SK-N-SH treated with all-trans-retinoic acid at 6 μM for 48 hours (cell line): ENCODE data around the gene TRIM10.

Experiments used
- GLIS3 ChIP-seq: fragments of 250-450 bp; sonication (Bioruptor Pico); IDR thresholded peaks from 2 replicates; pipeline ENCODE4 v1.5.0; 2020; ENCODE audit warnings: mild to moderate bottlenecking, moderate library complexity
- PATZ1 ChIP-seq: fragments of 250-450 bp; sonication (Bioruptor Pico); IDR thresholded peaks from 2 replicates; pipeline ENCODE4 v1.8.0; 2020; ENCODE audit warnings: mild to moderate bottlenecking, moderate library complexity, borderline replicate concordance
- POU6F1 ChIP-seq: fragments of 250-450 bp; sonication (Bioruptor Pico); IDR thresholded peaks from 2 replicates; pipeline ENCODE4 v1.8.0; 2021; ENCODE audit warnings: low read depth, mild to moderate bottlenecking, moderate library complexity, borderline replicate concordance
- RARB ChIP-seq: fragments of 250-450 bp; sonication (Bioruptor Pico); IDR thresholded peaks from 2 replicates; pipeline ENCODE4 v1.8.0; 2021; ENCODE audit warnings: mild to moderate bottlenecking, moderate library complexity
- TSHZ2 ChIP-seq: fragments of 250-450 bp; sonication (Bioruptor Pico); IDR thresholded peaks from 2 replicates; pipeline ENCODE4 v1.5.0; 2020; ENCODE audit warnings: mild to moderate bottlenecking, moderate library complexity
- ZFP3 ChIP-seq: fragments of 250-450 bp; sonication (Bioruptor Pico); IDR thresholded peaks from 2 replicates; pipeline ENCODE4 v1.5.0; 2020; ENCODE audit warnings: mild to moderate bottlenecking, moderate library complexity
- ZFP30 ChIP-seq: fragments of 450-650 bp; formaldehyde crosslinking; IDR thresholded peaks from 2 replicates; pipeline ENCODE4 v1.5.0; 2022; ENCODE audit warnings: mild to moderate bottlenecking, moderate library complexity
- ZNF565 ChIP-seq: fragments of 450-650 bp; formaldehyde crosslinking; conservative IDR thresholded peaks from 2 replicates; pipeline ENCODE4 v1.5.0; 2020; ENCODE audit warnings: low read depth, mild to moderate bottlenecking, moderate library complexity
- ZNF70 ChIP-seq: fragments of 450-650 bp; formaldehyde crosslinking; IDR thresholded peaks from 2 replicates; pipeline ENCODE4 v1.5.0; 2020; ENCODE audit warnings: mild to moderate bottlenecking, moderate library complexity

- TF ChIP-seq ZFP3 (CRISPR knock-in tag) = no peak
- TF ChIP-seq GLIS3 (CRISPR knock-in tag) = no peak
- TF ChIP-seq RARB (CRISPR knock-in tag) = no peak
- no peak for TF ChIP-seq ZNF565
- TF ChIP-seq ZNF70 = no peak
- no peak for TF ChIP-seq POU6F1 (CRISPR knock-in tag)
- TF ChIP-seq PATZ1 (CRISPR knock-in tag) = no peak
- no peak for TF ChIP-seq ZFP30 (CRISPR knock-in tag)
- no peak for TF ChIP-seq TSHZ2 (CRISPR knock-in tag)
These were observed 16.2 kb downstream of the TRIM10 start for GRCh38 chr6:30144811-30145210.
